HG03432 (cell line): ENCODE measurements around the gene CD27.
"Not testable (repeated sequence)": the region's sequence is repeated elsewhere in the genome, so short reads cannot be mapped to it uniquely, and the experiment has no call there.

ENCODE experiments used
- ATAC-seq: cut with Tn5 transposase; IDR thresholded peaks from one replicate; pipeline ENCODE4 v1.9.1; 2021; ENCODE audit warnings: mild to moderate bottlenecking, moderate library complexity; ENCODE audit not compliant: unreplicated experiment

The CD27 gene

DNA sequence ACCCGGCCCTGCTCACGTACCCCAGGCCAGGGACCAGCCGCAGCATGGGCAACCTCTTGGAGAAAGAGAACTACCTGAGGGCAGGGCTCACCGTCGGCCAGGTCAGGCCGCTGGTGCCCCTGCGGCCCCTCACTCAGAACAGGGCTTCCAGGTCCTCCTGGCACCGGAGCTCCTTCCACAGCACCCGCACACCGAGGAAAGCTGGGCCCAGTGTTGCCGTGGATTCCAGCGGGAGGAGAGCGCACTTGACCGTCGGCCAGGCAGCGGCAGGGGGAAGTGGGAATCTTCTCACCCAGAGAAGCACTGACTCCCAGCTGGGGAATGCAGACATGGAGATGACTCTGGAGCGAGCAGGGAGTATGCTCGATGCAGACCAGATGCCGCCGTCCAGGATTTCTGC is 33.7 kb downstream of the CD27 start:
- no peak for ATAC-seq

DNA sequence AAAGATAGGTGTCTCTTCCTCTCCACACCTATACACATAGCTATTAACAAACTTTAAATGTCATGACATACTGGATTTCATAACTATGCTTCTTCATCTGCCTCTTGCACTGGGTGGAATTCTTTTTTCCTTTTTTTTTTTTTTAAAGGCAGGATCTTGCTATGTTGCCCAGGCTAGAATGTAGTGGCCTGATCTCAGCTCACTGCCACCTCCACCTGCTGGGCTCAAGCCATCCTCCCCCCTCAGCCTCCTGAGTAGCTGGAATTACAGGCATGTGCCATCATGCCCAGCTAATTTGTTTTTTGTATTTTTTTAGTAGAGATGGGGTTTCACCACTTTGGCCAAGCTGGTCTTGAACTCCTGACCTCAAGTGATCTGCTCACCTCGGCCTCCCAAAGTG is 43.5 kb downstream of the CD27 start:
- no peak for ATAC-seq

DNA sequence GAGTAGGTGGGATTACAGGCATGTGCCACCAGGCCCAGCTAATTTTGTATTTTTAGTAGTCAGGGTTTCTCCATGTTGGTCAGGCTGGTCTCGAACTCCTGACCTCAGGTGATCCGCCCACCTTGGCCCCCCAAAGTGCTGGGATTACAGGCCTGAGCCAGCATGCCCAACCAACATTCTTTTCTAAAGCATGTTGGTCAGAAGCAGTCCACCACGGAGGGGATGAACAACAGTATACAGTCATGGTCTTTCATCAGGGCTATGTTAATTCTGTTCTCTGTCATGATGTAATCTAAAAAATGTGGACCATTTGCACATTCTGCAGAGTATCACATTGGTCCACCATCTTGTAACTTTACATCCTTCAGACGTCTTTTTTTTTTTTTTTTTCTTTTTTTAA is 44.7 kb downstream of the CD27 start:
- no peak for ATAC-seq

DNA sequence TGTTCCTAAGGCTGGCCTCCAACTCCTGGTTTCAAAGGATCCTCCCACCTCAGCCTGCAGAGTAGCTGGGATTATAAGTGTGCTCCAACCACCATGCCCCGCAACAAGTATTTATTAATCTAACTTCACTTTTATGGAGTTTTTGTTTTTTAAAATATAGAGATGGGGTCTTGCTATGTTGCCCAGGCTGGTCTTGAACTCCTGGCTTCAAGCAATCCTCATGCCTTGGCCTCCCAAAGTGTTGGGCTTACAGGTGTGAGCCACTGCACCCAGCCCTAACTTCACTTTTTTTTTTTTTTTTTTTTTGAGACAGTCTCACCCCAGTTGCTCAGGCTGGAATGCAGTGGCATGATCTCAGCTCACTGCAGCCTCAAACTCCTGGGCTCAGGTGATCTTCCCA is 45.9 kb downstream of the CD27 start:
- ATAC-seq: not testable (repeated sequence)

DNA sequence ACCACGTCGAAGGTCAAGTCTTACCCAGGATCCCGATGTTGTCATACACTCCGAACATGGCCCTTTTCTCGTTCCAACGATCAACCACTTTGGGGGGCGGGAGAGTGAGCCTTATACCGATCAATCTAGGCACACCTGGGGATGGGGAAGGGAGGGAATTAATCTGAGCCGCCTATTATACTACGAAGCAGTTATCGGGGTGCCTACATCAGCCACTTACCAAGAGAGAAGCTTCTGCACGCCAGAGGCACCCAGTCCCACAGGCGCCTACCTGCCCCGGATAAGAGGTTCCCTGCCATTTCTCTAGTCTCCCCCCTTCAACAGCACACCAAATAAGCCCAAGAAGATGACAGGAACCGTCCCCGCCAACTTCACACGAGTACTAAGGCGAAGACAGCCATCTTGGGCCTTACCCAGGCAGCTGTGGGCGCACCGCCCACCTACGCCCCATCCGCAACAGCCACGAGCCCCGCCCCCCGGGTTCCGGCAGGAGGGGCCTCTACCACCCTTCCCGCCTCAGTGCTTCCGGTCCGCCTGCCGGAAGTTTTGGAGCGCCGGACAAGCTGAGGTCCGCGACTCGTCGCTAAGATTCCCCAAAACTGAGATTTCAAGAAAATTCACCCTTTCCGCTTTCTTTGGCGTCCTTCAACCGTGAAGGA is 48.2 kb downstream of the CD27 start, which contains the start of gene MRPL51:
TSS of gene MRPL51 (minus strand) at position 425 of the 659 bp plus-strand sequence. CDS start at position 299, 126 bp downstream.
- peak; percentile 81 for ATAC-seq

DNA sequence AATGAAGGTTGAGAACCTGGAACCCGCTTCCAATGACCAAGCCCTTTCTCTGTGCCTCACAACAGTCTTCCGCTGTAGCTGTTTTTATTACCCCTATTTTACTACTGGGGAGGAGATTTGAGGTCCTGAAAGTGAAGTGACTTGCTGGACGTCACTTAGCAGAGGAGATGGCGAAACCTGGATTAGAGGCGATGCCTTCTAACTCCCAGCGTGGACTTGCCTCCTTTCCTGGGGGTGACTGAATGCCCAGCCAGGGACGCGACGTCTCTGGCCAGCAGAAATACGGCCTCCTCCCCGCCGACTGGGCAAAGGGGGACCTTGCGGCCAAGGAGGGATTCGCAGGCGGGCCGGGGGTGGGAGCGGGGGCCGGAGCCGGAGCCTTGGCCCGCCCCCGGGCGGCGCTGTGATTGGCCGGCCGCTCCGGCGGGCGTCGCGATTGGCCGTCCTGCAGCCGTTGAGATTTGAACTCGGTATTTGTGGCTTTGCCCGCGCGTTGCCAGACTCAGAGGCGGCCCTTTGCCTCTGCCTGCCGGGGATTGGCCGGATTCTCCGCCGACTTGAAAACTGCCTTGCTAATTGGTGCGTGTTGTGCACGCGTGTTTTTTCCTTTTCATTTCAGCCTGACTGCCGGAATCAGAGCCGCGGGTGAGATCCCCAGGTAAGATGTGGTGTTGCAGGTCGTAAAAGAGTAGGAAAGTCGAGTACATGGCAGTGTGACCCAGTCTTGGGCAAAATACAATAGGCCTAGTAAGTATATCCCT is 48.9 kb downstream of the CD27 start, which contains the start of gene NCAPD2:
TSS of gene NCAPD2 (plus strand) at position 606 of the 761 bp plus-strand sequence. CDS start 997 bp downstream, outside the sequence.
- peak; percentile 86 for ATAC-seq

DNA sequence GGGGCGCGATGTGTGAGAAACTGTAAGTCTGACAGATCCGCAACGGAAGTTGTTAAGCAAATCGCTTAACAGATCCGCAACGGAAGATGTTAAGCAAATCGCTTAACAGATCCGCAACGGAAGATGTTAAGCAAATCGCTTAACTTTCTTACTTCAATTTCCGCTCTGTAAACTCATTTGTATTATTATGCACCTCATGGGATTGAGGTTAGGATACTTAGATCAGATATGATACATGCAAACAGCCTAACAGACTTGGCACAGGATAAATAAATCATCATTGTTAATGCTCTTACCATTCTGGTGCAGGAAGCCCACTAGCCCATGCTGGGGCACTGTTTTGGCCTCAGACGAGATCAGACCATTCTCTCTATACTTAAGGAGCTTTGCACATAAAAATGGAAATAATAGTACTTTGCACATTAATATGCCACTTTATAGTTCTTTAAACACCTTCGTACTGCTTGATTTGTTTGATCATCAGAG is 49.5 kb downstream of the CD27 start:
- no peak for ATAC-seq

DNA sequence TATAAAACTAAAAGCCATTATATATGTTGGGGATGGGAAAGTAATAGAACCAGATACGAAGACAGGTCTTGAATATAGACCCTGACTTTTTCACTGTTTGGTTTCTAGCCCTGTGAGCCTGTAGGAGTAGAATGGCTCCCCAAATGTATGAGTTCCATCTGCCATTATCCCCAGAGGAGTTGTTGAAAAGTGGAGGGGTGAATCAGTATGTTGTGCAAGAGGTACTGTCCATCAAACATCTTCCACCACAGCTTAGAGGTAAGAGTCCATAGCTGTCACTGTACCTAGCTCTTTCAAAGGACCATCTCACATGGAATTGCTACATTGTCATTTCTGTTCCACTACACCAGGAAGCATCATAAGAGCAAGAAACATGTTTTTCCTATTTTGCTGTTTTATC is 50.2 kb downstream of the CD27 start:
- no peak for ATAC-seq

DNA sequence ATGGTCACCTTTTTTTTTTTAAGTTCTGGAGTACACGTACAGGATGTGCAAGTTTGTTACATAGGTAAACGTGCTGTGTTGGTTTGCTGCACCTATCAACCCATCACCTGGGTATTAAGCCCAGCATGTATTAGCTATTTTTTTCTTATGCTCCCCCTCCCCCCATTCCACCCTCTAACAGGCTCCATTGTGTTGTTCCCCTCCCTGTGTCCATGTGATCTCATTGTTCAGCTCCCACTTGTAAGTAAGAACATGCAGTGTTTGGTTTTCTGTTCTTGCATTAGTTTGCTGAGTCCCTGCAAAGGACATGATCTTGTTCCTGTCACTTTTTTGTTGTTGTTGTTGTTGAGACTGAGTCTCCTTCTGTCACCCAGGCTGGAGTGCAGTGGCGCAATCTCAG is 52.5 kb downstream of the CD27 start:
- ATAC-seq: not testable (repeated sequence)

DNA sequence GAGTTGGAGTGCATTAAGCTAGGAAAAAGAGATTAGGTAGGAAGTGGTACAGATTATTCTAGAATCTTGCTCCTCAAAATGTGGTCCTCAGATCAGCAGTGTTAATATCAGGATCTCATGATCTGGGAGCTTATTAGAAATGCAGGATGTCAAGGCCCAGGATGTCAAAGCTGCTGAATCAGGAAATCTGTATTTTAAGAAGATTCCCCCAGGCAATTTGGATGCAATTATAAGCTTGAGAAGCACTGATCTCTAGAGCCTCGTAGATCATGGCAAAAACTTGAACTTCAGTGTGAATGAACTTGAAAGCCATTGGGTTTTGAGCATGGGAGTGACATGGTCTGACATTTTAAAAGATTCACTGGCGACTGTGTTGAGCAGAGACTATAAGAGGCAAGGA is 55.7 kb downstream of the CD27 start:
- no peak for ATAC-seq
